GM12864 (cell line): ENCODE data around the gene FAM118A.
"Not testable (repeated sequence)": the region's sequence is repeated elsewhere in the genome, so short reads cannot be mapped to it uniquely, and the experiment has no call there.

Source experiments
- DNase-seq: peaks from one replicate; pipeline ENCODE4 v3.0.0-alpha.2; 2011; ENCODE audit warnings: low read depth
- H3K4me3 ChIP-seq: 2 replicates; pipeline ENCODE4 v1.5.1; 2011; ENCODE audit warnings: mild to moderate bottlenecking, low read depth, low read length, control low read depth
- TF ChIP-seq, protein P1 (sequence below): IDR thresholded peaks from 2 replicates; pipeline ENCODE4 v1.5.1; 2011; ENCODE audit warnings: low read depth, mild to moderate bottlenecking, moderate library complexity, low read length, control low read depth, inconsistent platforms; ENCODE audit errors: missing control alignments

Gene FAM118A

GRCh38 chr22:45322873-45323525 is 13.3 kb downstream of the FAM118A start:
- no peak for DNase-seq
- no peak overlapping the region for H3K4me3 ChIP-seq
- TF ChIP-seq, protein P1, sequence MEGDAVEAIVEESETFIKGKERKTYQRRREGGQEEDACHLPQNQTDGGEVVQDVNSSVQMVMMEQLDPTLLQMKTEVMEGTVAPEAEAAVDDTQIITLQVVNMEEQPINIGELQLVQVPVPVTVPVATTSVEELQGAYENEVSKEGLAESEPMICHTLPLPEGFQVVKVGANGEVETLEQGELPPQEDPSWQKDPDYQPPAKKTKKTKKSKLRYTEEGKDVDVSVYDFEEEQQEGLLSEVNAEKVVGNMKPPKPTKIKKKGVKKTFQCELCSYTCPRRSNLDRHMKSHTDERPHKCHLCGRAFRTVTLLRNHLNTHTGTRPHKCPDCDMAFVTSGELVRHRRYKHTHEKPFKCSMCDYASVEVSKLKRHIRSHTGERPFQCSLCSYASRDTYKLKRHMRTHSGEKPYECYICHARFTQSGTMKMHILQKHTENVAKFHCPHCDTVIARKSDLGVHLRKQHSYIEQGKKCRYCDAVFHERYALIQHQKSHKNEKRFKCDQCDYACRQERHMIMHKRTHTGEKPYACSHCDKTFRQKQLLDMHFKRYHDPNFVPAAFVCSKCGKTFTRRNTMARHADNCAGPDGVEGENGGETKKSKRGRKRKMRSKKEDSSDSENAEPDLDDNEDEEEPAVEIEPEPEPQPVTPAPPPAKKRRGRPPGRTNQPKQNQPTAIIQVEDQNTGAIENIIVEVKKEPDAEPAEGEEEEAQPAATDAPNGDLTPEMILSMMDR, result no peak

- DNase-seq, result no peak
- TF ChIP-seq, protein P1, result no peak
- H3K4me3 ChIP-seq, result no peak overlapping the region
Measured at GRCh38 chr22:45323695-45324094, 14.0 kb downstream of the FAM118A start.

- DNase-seq, result no peak
- TF ChIP-seq, protein P1, result no peak
- H3K4me3 ChIP-seq, result no peak overlapping the region
Measured at GRCh38 chr22:45324311-45324711, 14.6 kb downstream of the FAM118A start.

DNA sequence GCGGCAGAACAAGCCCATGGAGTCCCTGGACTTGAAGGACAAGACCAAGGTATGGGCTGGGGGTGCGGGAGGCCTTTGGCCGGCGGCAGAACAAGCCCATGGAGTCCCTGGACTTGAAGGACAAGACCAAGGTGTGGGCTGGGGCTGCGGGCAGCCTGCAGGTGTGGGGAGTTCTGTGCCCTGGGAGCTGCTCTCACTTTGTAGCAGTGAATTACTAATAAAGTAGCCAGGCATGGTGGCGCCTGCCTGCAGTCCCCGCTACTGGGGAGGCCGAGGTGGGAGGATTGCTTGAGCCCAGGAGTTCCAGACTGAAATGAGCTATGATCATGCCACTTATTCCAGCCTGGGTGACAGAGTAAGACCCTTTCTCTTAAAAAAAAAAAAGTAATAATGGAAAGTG is 18.5 kb downstream of the FAM118A start:
- DNase-seq, H3K4me3 ChIP-seq: not testable (repeated sequence)

GRCh38 chr22:45328822-45329529 is 19.2 kb downstream of the FAM118A start:
- no peak overlapping the region for H3K4me3 ChIP-seq
- TF ChIP-seq, protein P1, result no peak
- no peak for DNase-seq

DNA sequence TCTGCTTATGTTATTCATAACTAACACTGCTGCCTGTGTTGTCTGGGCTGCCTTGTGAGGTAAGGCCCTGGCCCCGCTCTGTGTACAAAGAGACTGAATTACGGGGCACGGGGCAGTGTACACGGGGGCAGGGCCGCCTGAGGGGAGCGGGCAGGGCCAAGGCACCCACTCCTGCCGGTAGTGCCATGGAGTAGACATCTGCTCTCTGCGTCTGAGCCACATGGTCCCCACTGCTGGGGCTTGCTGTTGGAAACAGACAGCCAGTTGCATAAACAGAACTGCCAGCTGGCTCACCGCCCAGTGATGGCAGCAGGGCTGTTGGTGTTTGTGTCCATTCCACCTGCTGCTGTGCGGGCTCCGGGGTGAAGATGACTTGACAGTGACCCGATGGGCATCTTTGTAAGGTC is 19.8 kb downstream of the FAM118A start:
- TF ChIP-seq, protein P1, result no peak
- no peak overlapping the region for H3K4me3 ChIP-seq
- no peak for DNase-seq

DNA sequence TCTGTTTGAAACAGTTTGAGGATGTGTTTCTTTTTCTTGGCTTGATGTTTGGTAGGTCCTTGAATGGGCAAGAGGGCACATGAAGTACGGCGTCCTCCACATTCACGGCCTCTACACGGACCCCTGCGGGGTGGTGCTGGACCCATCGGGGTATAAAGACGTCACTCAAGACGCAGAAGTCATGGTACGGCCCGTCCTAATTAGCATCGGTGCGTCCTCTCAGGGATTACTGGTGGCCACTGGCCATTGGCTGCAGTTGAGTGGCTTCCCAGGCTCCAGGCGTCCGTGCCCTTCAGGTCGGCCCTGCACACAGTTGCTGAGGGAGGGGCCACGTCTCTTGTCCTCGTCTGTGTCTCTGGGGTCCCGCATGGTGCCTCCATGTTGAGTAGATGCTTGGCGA is 20.8 kb downstream of the FAM118A start:
- DNase-seq, result no peak
- TF ChIP-seq, protein P1, result no peak
- no peak overlapping the region for H3K4me3 ChIP-seq
